ENCODE results near the gene CAMK2G.
"Not testable (repeated sequence)": the region's sequence is repeated elsewhere in the genome, so short reads cannot be mapped to it uniquely, and the experiment has no call there.

CAMK2G gene

GRCh38 chr10:73906524-73907447, 32.4 kb upstream of the CAMK2G start:
- no peak overlapping the region for H3K4me3 ChIP-seq (ENCODE audit: low read length)

GRCh38 chr10:73905256-73906020, 31.1 kb upstream of the CAMK2G start:
- no peak overlapping the region for H3K4me3 ChIP-seq (ENCODE audit: low read length)
- no peak for DNase-seq (ENCODE audit: low read depth, low spot score)

More at GRCh38 chr10:73906524-73907447, 32.4 kb upstream of the CAMK2G start:
- DNase-seq (ENCODE audit: low read depth, low spot score) = no peak

GRCh38 chr10:73902351-73902750, 28.0 kb upstream of the CAMK2G start:
- no peak for DNase-seq (ENCODE audit: low read depth, low spot score)

GRCh38 chr10:73901261-73901660, 26.9 kb upstream of the CAMK2G start:
- H3K4me3 ChIP-seq (ENCODE audit: low read length) = no peak overlapping the region
- DNase-seq (ENCODE audit: low read depth, low spot score) = no peak

More at GRCh38 chr10:73902351-73902750, 28.0 kb upstream of the CAMK2G start:
- H3K4me3 ChIP-seq (ENCODE audit: low read length) = no peak overlapping the region

GRCh38 chr10:73900064-73900463, 25.7 kb upstream of the CAMK2G start:
- DNase-seq (ENCODE audit: low read depth, low spot score) = no peak
- no peak overlapping the region for H3K4me3 ChIP-seq (ENCODE audit: low read length)

GRCh38 chr10:73899423-73899822, 25.1 kb upstream of the CAMK2G start:
- no peak overlapping the region for H3K4me3 ChIP-seq (ENCODE audit: low read length)
- no peak for DNase-seq (ENCODE audit: low read depth, low spot score)

- no peak overlapping the region for H3K4me3 ChIP-seq (ENCODE audit: low read length)
- DNase-seq (ENCODE audit: low read depth, low spot score) = no peak
Measured at GRCh38 chr10:73898730-73899410, 24.5 kb upstream of the CAMK2G start.

GRCh38 chr10:73897693-73898092, 23.3 kb upstream of the CAMK2G start:
- no peak for DNase-seq (ENCODE audit: low read depth, low spot score)
- no peak overlapping the region for H3K4me3 ChIP-seq (ENCODE audit: low read length)

- DNase-seq (ENCODE audit: low read depth, low spot score) = not testable (repeated sequence)
Measured at GRCh38 chr10:73895381-73895780, 21.0 kb upstream of the CAMK2G start.

GRCh38 chr10:73894245-73894971, 20.1 kb upstream of the CAMK2G start:
- DNase-seq (ENCODE audit: low read depth, low spot score) = no peak
- H3K4me3 ChIP-seq (ENCODE audit: low read length) = no peak overlapping the region

More at GRCh38 chr10:73895381-73895780, 21.0 kb upstream of the CAMK2G start:
- not testable (repeated sequence) for H3K4me3 ChIP-seq (ENCODE audit: low read length)

- H3K4me3 ChIP-seq (ENCODE audit: low read length) = no peak overlapping the region
- DNase-seq (ENCODE audit: low read depth, low spot score) = no peak
Measured at GRCh38 chr10:73893426-73893825, 19.1 kb upstream of the CAMK2G start.

- H3K4me3 ChIP-seq (ENCODE audit: low read length) = no peak overlapping the region
- no peak for DNase-seq (ENCODE audit: low read depth, low spot score)
Measured at GRCh38 chr10:73892310-73893030, 18.1 kb upstream of the CAMK2G start.

GRCh38 chr10:73891540-73891939, 17.2 kb upstream of the CAMK2G start:
- no peak overlapping the region for H3K4me3 ChIP-seq (ENCODE audit: low read length)
- no peak for DNase-seq (ENCODE audit: low read depth, low spot score)

GRCh38 chr10:73890830-73891229, 16.5 kb upstream of the CAMK2G start:
- DNase-seq (ENCODE audit: low read depth, low spot score); H3K4me3 ChIP-seq (ENCODE audit: low read length): not testable (repeated sequence)

GRCh38 chr10:73890261-73890660, 15.9 kb upstream of the CAMK2G start:
- no peak overlapping the region for H3K4me3 ChIP-seq (ENCODE audit: low read length)
- no peak for DNase-seq (ENCODE audit: low read depth, low spot score)

- H3K4me3 ChIP-seq (ENCODE audit: low read length); DNase-seq (ENCODE audit: low read depth, low spot score): not testable (repeated sequence)
Measured at GRCh38 chr10:73889416-73889815, 15.1 kb upstream of the CAMK2G start.

- DNase-seq (ENCODE audit: low read depth, low spot score) = no peak
Measured at GRCh38 chr10:73889014-73889413, 14.7 kb upstream of the CAMK2G start.

GRCh38 chr10:73888514-73888913, 14.2 kb upstream of the CAMK2G start:
- DNase-seq (ENCODE audit: low read depth, low spot score) = no peak
- no peak overlapping the region for H3K4me3 ChIP-seq (ENCODE audit: low read length)

More at GRCh38 chr10:73889014-73889413, 14.7 kb upstream of the CAMK2G start:
- H3K4me3 ChIP-seq (ENCODE audit: low read length) = no peak overlapping the region

Measured in Jurkat, Clone E6-1 (cell line).